HG03196 (cell line): ENCODE measurements around the gene UMODL1.

Experiments
- ATAC-seq: cut with Tn5 transposase; IDR thresholded peaks from one replicate; pipeline ENCODE4 v1.9.1; 2021; ENCODE audit not compliant: unreplicated experiment

The UMODL1 gene

DNA sequence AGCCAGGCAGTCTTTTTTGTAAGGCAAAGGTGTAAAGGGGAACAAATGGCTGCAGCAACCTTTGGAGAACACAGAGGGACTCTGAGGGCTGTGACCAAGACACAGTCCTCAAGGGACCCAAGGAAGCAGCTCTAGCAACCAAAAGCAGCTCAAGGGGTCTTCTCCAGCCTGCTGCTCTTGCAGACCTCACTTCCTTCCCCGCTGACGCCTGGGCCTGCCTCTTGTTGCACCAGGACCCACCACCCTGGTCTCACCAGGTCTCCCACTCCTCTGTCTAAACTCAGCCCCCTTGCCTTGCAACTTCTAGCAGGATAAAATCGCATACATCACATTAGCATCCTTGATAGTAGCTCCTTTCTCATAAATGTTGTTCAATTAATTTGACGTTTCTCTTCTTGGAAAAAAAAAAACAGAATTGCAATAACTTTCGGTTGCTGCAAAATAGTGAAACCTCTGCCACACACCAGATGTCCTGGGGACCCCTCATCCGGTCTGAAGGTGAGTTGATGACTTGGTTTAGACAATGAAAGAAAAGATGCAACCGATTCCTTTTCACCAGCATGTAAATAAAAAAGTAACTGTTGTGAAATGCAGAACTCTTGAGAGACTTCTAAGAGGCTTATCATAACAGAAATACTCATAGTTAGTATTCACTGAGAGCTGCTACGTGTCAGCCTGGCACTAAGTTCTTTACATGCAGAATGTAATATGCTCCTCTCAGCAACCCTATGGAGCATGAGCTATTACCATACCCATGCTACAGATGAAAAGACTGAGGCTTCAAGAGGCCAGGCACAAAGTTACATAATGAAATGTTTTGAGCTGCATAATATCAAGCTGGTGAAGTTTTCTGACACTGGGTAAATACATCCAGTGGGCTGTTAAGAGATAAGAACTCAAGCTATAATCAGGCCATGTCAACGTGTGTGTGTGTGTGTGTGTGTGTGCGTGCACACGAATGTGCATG, 58.5 kb downstream of the UMODL1 start:
- no peak for ATAC-seq

DNA sequence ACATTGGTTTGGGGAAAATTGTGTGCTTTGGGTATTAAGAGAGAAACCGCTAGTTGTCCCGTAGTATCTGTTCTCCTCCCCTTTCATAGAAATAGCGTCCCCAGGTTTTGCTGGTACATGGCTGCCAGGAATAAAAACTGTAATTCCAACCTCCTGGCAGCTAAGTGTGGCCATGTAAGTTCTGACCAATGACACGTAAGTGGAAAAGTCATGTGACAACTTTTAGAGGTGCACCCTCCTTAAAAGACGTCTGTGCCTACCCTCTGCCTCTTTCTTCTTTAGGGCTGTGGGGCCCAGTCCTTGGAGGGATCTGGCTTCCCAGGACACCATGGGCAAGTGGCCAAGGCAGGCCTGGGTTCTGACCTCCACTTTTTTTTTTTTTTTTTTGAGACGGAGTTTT, 59.3 kb downstream of the UMODL1 start:
- ATAC-seq, result no peak

DNA sequence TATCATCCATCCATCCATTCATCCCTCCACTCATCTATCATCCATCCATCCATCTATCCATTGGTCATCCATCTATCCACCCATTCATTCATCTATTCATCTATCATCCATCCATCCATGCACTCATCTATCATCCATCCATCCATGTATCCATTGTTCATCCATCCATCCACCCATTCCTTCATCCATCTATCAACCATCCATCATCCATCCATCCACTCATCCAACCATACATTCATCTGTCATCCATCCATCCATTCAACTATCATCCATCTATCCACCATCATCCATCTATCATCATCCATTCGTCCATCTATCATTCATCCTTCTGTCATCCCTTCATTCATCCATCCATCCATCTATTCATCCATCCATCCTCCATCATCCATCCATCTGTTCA, 61.1 kb downstream of the UMODL1 start:
- ATAC-seq, result no peak

DNA sequence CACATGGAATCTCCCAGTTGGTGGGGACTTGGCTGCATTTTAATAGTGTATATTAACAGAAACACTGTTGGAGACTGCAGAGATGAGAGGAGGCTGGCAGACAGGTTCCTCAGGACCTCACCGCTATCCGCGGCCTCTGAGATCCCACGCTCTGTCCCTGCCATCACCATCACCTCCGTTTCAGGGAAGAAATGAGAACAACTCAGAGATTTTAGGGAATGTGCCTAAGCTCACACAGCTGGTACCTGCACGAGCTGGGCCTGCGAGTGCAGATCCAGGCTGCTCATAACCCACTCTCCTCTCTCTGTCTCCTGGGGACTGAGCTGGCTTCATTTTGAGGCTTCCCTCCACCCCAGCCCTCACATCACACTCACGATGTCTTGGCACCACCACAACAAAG, 62.0 kb downstream of the UMODL1 start:
- ATAC-seq, result no peak

DNA sequence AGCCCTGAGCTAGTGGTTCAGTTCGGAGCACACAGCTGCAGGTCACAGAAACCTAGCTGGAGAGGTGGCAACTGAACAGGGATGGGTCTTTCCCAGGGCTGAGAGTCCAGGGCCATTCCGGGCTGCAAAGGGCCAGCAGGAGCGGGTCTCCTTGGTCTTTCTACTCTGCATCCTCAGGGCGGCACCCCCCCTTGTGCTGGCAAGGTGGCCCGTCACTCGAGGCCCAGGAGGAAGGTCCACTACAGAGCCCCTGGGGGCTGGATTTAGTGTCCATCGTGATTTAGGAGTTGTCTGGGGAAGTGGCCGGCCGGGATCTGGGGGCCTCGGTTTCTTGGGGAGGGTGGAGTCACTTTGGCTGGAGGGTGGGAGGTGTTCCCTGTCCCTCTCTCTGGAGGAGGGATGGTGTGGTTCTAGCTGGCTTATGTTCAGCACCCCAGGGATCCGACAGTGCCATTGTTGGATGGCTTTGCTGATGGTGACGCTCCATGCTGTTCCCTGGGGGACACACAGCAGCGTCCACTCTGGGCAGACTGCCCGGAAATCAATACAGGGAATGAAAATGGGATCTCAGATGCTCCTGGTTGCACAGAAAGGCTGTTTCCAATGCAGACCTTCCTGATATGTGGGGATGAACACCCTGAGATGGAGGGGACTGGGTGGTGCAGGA, 64.4 kb downstream of the UMODL1 start:
- ATAC-seq, result no peak

DNA sequence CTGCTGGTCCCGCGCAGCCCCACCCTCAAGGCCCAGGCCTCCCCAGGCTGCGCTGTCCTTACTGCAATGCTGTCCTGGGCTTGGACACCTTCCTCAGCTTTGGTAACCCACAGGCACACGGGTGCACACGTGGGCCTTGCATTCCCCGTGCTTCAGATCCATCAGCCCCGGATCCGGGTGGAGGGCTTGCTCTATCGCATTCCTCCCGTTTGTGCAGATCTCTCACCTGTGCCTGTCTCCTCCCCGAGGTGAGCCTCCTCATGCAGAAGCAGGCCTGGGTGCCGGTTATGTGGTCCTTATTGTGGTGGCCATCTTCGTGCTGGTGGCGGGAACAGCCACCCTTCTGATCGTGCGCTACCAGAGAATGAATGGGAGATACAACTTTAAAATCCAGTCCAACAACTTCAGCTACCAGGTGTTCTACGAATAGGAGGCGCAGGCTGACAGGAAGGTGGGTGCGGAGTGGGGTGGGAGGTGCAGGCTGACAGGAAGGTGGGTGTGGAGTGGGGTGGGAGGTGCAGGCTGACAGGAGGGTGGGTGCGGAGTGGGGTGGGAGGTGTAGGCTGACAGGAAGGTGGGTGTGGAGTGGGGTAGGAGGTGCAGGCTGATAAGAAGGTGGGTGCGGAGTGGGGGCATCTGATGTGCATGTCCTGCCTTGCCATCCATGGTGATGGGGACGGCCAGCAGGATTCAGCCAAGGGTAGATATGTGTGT, 66.2 kb downstream of the UMODL1 start:
- ATAC-seq, result no peak

DNA sequence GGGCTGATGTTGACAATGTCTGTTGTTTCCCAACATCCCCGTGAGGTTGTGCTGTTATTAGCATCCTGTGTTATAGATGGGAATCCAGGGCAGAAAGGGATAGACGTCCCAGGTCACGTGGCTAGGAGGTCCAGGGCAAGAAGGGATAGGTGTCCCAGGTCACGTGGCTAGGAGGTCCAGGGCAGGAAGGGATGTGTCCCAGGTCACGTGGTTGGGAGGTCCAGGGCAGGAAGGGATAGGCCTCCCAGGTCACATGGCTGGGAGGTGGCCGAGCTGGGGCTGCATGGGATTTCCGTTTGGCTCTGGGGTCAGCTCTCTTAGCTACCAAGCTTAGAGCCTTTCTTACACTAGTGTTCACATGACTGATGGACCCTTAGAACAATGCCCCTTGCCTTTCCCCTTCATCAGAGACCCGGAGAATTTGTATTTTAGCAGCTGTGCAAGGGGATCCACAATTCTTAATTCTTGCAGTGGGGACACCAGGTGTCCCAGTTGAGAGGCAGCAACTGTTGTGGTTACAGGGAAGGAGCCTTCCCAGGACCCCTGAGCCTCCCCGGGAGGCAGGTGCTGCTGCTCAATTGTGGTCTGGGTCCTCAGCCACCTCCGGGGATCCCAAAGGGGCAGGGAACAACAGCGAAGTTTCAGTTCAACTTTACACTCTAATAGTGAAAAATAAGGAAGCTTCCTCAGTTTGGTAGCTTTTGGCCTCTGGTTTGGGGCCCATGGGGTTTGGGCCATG, 69.2 kb downstream of the UMODL1 start:
- no peak for ATAC-seq

DNA sequence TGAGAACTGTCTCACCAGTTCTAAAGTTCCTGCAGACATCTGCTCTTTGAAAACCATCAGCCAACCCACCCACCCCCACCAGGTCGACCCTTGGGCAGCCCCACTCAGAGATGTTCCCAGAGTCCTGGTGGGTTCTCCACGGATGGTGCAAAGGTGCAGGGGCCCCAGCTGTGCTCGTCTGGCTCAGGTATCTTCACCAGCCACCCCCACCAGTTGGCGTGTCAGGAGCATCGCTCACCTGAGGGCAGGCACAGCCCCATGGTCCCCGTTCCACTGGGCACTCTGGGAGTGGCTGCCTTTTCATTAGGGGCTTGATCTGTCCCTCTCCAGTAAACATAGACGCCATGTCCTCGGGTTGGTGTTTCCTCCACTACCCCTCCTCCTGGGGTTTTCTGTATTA, 70.5 kb downstream of the UMODL1 start:
- ATAC-seq, result no peak

DNA sequence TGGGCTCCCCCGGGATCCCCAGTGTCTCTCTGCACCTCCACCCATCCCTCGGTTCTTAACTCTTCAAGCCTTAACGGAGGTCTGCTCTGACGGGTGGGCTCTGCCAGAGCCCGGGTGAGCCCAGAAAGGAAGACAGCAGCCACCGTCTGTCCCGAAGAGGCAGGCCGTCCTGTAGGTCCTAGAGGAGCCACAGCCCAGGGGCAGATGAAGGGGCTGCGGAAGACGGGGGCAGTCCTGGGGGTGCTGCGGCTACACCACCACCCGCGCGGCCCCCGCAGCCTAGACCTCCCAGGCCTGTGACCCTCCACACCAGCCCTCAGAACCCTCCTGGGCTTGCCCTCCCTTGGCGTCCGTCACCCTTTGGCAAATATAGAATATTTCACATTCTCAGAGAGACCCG, 71.0 kb downstream of the UMODL1 start:
- ATAC-seq, result no peak

DNA sequence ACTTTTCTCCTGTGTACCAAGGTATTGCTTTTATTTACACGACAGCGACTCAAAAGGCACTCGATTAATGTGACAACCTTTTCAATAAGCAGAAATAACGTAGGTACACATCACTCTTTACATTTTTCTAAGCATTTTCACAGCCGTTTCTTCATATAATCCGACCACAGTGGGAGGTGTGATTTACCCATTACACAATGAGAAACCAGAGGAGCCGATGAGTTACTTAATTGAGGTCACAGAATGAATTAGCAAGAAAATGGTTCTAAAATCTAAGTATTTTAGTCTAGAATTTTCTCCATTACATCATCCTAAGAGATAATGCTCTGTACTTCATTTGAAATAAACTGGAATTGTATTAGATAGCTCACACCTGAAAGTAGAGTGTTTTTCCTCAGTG, 71.5 kb downstream of the UMODL1 start:
- ATAC-seq, result no peak

DNA sequence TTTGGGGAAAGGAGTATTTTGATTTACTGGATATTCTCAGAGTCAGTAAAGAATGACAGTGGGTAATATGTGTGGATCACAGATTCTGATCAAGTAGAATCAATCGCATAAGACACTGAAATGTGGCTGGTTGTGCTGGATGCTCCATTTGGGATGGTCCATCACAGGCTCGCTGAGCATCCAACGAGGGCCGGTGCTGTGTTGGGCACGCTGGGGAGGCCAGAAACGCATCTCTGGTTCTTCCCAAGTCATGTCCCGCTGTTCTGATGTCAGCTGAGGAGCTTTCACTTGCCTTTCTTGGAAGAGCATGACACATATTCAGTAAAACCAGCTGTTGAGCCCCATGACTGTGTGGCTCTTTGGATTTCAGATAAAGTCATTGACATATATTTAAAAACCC, 72.0 kb downstream of the UMODL1 start:
- ATAC-seq, result no peak

DNA sequence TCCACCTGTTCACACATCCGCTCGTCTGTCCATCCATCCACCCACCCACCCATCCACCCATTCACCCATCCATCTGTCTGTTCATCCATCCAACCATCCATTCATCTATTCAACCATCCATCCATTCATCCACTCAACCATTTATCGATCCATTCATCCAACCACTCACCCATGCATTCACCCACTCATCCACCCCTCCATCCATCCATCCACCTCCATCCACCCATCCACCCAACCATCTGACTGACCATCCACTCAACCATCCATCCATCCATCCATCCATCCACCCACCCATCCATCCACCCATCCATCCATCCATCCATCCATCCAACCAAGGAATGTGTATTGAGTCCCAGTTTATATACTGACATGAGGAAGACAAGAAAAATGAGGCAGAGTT, 73.1 kb downstream of the UMODL1 start:
- ATAC-seq, result no peak

DNA sequence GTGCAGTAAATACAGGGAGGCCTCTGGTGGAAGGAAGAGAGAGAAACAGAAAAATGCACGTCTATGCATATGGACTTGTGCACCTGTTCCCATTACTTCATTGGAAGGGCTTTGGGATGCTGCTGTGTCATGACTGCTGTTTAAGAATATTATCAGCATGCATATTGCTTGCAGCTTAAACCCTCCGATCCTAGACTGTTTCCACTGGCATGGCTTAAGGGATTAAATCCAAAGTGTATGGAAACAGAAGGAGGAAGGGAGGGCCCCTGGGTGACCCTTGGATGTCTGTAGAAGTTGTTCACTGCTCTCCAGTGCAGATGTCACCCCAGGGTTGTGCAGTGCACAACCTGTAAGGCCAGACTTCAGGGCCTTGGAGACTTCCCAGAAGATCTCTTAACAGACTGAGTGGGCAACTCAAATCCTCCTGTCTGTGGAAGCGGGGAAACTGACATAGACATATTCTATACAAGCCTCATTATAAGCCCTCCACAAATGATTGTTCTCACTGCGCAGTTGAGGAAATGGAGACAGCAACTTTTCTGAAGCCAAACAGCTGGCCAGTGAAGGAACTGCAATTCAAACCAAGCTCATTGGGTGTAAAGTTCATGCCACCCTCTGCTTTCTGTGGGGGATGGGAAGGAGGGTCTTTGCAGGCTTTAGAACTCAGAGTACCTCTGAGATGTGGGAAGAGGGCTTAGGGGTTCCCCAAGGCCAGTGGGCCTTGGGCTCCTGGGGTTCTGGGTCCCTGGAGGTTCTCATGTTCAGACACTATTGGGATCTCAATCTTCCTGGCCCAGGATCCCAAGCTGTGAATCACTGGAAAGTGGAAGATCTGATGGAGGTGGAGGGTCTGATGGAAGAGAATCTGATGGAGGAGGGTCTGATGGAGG, 73.8 kb downstream of the UMODL1 start:
- ATAC-seq, result no peak

DNA sequence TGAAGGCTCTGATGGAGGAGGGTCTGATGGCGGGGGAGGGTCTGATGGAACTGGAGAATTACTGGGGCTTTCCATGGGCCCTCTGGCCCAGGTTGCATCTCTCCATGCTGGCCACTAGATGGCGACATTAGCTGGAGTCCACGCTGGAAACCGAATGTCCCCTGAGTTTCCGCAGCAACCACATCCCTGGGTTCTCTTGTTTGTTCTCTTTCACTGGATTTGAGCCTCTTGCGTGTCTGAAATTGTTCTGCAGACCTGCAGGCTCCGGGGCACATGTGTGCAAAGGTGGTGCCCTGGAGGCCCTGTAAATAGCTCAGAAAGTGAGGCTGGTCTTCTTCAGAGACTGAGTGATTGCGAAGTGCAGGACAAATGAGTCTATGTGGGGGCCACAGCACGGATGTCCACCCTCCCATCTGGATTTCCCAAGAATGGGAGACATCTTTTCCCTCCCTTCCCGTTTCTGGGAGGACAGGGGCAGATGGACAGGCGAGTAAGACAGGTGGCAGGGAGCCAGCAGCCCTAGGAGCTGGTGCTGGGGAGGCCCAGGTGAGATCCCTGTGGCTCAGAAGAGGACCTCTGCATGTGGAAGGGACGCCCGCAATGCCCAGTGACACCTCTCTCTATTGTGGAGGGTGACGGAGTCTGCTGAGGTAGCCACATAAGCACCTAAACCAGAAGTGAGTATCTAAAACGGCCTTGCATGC, 74.6 kb downstream of the UMODL1 start:
- ATAC-seq, result no peak

DNA sequence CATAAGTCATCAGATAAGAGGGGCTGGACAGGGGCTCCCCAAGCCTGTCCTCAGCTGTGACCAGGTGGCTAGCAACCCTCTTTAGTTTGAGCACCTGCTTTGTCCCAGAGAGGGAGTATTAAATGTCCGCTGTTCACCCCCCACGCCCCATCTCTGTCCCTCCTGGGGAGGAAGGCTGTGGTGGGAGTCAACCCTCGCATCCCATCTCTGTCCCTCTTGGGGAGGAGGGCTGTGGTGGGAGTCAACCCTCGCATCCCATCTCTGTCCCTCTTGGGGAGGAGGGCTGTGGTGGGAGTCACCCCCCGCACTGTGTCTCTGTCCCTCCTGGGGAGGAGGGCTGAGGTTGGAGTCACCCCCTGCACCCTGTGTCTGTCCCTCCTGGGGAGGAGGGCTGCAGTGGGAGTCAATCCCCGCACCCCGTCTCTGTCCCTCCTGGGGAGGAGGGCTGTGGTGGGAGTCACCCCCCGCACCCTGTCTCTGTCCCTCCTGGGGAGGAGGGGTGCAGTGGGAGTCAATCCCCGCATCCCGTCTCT, 75.2 kb downstream of the UMODL1 start:
- no peak for ATAC-seq

DNA sequence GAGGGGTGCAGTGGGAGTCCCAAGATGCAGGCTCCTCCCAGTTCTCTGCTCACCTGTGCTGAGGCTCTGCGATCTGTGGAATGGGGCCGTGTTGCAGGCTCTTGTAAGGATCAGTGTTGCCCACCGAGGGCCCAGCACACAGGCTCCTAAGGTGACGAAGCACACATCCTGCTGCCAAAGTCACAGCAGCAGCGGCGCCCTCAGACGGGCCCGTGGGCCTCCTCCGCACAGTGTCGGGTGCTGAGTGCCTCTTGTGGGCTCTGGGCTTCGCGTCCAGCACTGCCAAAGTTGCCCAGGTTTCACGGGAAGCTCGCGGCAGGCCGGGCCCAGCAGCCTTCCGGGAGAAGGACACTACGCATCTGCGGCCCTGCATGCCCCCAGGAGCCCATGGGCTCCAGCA, 75.7 kb downstream of the UMODL1 start:
- no peak for ATAC-seq

DNA sequence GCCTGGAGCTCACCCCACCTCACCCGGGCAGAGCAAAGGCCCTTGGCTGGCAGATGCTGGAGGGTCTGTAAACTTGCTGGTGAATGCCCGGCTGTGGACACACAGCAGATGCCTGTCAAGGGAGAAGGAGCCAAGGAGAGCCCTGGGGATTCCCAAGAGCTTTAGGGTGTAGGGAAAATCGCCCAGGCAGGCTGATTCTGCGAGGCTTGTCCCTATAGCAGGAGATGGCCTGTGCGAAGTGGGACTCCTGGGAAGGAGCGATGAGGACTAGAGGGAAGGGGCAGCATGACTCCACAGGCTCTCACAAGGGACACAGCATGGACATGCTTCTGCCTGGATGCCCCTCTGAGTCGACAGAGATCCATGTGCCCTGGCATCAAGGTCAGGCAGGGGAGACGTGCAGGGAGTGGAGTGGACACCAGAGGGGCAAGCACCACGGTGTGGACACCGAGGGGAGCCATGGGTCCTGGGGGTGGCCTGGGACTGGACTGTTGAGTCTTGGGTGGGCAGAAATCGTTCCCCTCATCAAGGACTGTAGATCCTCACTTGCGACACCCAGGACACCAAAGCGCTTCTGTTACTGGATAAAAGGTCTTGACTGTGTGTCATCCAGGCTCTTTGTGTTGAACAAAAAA, 76.4 kb downstream of the UMODL1 start:
- no peak for ATAC-seq

DNA sequence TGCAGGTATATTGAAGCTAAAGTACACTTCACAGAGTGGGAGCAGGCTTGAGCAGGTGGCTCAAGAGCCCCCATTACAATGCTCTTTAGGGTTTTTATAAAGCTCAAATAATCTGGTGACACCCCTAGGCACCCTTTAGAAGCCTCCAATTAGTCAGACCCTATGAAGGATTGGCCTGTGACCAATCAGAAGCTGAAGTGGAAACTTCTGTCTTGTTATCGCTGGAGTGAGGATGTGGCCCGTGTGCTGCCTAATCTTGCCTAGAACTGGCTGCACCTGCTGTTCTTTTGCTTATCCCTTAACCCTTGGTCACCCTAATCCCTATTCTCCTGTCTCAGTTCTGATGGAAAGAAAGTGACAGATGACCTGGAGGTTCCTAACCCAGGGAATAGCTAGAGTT, 77.0 kb downstream of the UMODL1 start:
- ATAC-seq, result no peak

DNA sequence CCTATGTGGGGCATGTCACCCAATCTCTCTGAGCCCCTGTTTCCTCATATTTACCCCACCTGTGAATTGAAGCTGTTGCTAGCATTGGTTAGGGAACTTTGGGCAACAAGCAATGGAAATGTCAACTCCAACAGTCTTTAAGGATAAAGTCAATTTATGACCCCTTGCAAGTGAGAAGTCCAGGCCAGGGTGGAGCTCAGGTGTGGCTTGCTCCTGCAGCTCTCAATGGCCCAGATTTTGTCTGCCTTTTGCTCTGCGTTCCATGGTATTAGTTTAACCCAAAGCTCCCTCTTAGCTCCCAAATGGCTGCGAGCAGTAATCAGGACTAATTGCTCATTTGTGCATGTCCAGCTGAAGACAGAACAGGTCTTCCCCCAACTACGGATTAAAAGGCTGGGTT, 77.5 kb downstream of the UMODL1 start:
- ATAC-seq, result no peak
